Right ventricle myocardium inferior (tissue), 1 donor: ENCODE data around the gene USP31. TPM values are rescaled to one million over a fixed set of nuclear protein-coding genes. Genes with fewer than 3 reads are reported as not detected.
"Not testable (repeated sequence)": the region's sequence is repeated elsewhere in the genome, so short reads cannot be mapped to it uniquely, and the experiment has no call there.

ENCODE experiments used
- ATAC-seq: fragments of 200-7000 bp; cut with Tn5 transposase; one replicate; pipeline ENCODE4 v1.9.1; 2020; ENCODE audit warnings: mild to moderate bottlenecking, moderate library complexity
- DNase-seq: peaks from one replicate; pipeline ENCODE4 v3.0.0; 2021; ENCODE audit errors: missing footprints
- intact Hi-C: fragments of 100-400 bp; cut with DNase I; formaldehyde crosslinking; loops from one replicate; pipeline ENCODE4 v1.11.0; 2022
- total RNA-seq: library from RNA; stranded (reverse); fragmentation: NEBNext Ultra II Directional; extraction: Animal tissue kit (Norgen Biotek cat#: 25700); gene quantifications from one replicate; pipeline ENCODE4 v1.2.1, GENCODE V29; 2021
- donor health status: DM: no; HTN: yes; CAD: no; lungs with severe emphysema.

Gene USP31
- total RNA-seq, 1 donor from 2014 or later: 26.8 TPM

DNA sequence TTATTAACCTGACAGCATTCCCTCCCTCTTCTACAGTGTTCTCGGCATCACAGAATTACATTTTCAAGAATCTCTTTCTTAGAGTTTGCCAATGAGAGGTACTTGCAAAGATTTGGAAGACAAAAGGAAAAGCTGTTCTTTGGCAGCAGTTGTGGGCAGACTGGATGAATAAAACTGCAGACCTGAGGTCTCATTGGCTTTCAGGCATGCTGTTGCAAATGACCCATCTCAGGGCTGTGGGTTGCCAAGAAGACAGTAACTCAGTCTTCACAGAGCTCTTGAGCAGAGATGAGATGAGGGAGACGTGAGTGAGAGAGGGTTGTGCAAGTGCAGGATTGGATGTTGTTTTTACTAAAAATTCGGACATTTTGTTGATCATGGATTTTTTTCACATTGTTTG, 11.3 kb upstream of the USP31 start:
- ATAC-seq (no peak), DNase-seq (no peak)
- intact Hi-C loops: no loop called here

DNA sequence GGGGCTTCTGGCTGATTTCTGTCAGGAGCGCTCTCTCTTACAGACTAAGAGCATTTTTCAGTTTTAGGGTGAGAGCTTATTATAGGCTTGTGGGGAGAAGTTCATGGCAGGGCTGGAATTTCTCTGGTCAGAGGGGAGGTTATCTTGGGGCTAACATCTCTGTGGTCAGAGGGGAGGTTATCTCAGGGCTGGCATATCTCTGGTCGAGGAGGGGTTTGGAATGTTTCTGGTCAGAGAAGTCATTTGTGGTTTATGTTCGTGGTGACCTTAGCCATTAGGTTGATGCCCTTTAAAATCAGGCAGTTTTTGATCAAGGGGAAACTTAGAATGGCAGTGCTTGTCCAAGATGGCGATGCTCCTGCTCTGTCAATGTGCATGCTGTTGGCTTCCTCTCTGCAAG, 10.8 kb upstream of the USP31 start:
- ATAC-seq (no peak), DNase-seq (no peak)
- intact Hi-C loops: no loop called here

DNA sequence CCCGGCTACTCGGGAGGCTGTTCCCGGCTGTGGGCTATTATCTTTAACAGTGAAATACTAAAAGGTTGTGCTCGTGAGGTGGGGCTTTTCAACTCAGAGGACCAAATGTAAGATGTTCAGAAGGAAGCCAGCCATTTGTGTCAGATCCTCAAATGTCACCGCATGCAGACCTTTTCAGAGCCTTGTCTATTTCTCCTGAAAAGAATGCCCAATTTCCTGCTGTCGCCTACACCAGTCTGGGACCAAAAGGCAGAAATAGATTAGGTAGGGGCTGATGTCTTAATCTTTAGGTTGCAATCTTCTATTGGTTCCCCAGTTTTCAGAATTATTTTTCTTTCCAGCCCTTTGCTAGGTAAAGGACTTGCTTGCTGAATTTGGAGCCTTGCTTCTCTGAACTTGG, 8.9 kb upstream of the USP31 start:
- no peak for ATAC-seq
- DNase-seq: no peak
- intact Hi-C loops: loop anchor here (10.0 kb wide), 1 partner anchor 263 kb away; no protein-coding TSS in a partner anchor

DNA sequence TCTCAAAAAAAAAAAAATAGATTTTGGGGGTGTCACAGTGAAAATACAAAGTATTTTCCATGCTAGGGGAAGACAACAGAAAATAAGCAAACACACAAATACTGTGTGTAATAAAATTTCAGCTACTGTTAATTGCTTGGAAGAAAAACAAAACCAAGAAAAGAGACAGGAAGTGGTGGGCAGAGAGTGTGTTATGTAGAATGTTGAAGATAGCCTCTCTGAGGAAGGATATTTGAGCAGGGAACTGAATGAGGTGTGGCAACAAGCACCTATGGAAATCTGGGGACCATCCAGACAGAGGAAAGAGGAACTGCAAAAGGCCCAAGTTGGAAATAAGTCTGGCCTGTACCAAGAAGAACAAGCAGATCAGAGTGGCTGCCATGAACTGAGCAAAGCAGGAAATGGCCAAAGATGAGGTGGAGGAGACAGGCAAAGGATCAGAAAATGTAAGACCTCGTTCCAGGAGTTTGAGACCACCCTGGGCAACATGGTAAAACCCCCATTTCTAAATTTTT, 7.8 kb upstream of the USP31 start:
- DNase-seq (no peak), ATAC-seq (no peak)
- intact Hi-C loops: loop anchor here (10.0 kb wide), 1 partner anchor 262 kb away; no protein-coding TSS in a partner anchor

DNA sequence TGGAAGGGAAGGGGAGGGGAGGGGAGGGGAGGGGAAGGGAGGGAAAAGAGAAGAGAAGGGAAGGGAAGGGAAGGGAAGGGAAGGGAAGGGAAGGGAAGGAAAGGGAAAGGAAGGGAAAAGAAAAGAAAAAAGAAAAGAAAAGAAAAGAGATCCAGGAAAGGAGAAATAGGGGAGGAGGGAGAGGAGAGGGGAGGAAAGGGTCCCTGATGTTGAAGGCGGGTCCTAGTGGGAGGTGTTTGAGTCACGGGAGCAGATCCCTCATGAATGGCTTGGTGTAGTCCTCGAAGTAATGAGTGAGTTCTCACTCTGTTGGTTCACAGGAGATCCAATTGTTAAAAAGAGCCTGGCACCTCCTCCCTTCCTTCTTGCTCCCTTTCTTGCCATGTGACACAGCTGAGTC, 6.9 kb upstream of the USP31 start:
- no peak for ATAC-seq
- no peak for DNase-seq
- intact Hi-C loops: loop anchor here (10.0 kb wide), 1 partner anchor 261 kb away; no protein-coding TSS in a partner anchor

DNA sequence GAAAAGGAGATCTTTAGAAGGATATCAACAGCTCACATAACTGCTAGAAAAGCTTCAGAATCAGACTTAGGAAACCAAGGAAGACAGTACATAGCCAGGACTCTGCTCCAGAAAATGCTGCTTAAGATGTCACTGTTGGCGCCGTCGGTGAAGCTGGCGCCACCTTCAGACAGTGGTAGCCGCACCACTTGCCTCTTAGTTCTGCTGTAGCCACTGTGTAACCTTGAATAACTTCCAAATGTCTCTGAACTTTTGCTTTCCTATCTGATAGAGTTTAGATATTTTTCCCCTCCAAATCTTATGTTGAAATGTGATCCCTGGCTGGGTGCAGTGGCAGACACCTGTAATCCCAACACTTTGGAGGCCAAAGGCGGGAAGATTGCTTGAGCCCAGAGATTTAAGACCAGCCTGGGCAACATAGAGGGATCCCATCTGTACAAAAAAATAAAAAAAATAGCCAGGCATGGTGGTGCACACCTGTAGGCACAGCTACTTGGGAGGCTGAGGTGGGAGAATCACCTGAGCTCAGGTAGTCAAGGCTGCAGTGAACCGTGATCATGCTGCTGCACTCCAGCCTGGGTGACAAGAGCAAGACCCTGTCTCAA, 6.3 kb upstream of the USP31 start:
- intact Hi-C loops: loop anchor here (10.0 kb wide), 1 partner anchor 261 kb away; no protein-coding TSS in a partner anchor
- ATAC-seq (no peak), DNase-seq (no peak)

DNA sequence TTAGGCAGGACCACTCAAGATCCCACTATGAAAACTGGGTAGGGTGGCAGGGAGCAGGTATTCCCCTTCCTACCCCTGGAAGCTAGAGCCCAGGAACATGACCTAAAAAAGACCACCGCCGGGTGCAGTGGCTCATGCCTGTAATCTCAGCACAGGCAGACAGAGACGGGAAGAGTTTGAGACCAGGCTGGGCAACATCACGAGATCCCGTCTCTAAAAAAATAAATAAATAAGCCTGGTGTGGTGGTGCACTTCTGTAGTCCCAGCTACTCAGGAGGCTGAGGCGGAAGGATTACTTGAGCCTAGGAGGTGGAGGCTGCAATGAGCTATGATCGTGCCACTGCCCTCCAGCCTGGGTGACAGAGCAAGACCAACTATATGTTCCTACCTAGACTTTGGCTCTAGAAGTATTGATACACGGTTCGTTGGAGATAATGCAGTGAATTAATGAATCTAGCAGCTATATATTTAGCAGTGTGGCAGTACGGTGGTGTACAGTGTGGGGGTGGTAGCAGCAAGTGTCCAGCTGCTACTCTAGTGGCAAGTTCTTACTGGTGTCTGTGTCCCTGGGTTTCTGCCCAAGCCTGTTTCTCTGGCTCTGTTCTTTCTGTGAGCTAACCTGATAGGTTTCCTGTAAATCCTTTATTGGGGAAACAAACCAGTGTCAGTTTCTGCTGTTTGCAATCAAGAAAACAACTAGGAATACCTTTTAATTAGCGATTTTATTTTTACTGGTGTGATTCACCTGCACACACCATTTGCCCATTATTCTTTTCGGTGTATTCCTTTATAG, 3.3 kb upstream of the USP31 start:
- intact Hi-C loops: loop anchor here (10.0 kb wide), 1 partner anchor 258 kb away; no protein-coding TSS in a partner anchor
- ATAC-seq: no peak

DNA sequence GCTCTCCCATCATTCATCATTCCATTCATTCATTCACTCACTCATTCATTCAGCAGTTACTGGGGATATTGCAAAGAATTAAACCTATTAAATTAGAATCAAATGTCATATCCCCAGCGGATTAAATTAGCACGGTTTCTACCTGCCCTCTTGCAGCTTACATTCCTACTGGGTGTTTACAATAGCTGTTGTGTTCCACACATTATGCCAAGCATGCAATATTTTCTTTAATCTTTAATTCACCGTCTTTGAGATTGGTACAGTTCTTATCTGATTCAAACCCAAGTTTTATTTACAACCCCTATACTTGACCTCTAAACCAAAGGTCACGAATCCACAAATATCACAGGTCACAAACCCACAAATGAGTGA, 727 bp upstream of the USP31 start:
- intact Hi-C loops: loop anchor here (2.0 to 10.0 kb wide), 3 partner anchors 43 to 255 kb away; no protein-coding TSS in a partner anchor
- DNase-seq (no peak), ATAC-seq (no peak)

More for the DNA sequence above, 3.3 kb upstream of the USP31 start:
- DNase-seq: no peak

DNA sequence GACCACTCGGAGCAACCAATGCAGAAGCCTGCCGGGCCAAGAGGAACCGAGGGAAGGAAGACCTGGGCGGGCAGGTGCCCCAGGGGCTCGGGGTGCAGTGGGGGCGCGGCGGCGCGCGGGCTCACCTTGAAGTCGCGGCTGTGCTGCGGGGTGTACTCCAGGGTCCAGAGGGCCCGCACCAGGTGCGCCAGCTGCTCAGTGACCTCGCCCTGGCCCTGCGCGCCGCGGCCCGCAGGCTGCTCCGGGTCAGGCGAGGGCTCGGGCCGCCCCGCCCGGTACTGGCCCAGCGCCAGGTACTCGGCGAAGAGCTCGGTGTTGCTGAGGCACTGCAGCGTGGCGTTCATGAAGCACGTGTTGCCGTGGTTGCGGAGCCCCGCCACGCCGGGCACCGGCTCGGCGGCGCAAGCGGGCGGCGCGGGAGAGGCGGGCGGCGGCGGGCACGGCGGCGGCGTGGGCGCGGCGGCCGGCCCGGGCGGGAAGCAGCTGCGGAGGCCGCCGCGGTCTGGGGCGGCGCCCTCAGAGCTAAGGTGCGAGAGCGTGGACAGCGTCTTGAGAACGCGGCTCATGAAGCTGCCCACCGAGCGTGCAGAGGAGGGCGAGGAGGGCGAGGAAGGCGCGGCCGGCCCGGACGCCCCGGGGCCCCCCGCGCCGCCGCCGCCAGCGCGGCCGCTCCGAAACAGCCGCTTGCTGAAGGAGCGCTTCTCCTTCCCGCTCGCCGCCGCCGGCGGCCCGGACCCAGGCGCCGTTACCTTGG, 562 bp downstream of the USP31 start:
- ATAC-seq (peak; percentile 69), DNase-seq (peak; percentile 87)

DNA sequence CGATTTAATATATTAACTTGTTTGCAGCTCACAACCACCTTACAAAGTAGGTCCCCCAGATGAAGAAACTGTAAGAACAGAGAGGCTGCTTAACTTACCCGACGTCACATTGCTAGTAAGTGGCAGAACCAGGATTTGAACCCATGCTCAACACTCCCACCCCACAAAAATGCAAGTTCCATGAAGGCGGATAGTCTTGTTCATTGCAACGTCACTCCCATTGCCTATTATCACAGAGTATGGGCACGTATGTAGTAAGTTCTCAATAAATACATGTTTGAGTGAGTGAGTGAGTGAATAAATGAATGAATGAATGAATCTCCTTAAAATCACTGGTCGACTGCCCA, 1.1 kb downstream of the USP31 start:
- intact Hi-C loops: loop anchor here (2.0 to 5.0 kb wide), 2 partner anchors 41 to 75 kb away; no protein-coding TSS in a partner anchor
- no peak for DNase-seq
- ATAC-seq: no peak

More for the DNA sequence above, 562 bp downstream of the USP31 start:
- intact Hi-C loops: loop anchor here (2.0 to 5.0 kb wide), 2 partner anchors 41 to 76 kb away; no protein-coding TSS in a partner anchor

DNA sequence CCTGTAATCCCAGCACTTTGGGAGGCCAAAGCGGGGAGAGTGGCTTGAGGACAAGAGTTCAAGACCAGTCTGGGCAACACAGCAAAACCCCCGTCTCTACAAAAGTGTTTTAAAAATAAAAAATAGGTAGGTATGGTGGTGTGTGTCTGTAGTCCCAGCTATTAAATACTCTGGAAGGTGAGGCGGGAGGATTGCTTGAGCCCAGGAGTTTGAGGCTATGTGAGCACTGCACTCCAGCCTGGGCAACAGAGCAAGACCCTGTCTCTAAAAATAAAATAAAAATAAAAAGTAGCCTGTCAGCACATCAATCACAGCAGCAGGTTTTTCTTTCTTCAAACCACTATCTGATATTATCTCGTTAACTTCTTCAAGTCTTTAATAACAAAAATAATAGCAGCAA, 1.6 kb downstream of the USP31 start:
- no peak for DNase-seq
- ATAC-seq: no peak
- intact Hi-C loops: loop anchor here (2.0 to 5.0 kb wide), 2 partner anchors 40 to 75 kb away; no protein-coding TSS in a partner anchor

DNA sequence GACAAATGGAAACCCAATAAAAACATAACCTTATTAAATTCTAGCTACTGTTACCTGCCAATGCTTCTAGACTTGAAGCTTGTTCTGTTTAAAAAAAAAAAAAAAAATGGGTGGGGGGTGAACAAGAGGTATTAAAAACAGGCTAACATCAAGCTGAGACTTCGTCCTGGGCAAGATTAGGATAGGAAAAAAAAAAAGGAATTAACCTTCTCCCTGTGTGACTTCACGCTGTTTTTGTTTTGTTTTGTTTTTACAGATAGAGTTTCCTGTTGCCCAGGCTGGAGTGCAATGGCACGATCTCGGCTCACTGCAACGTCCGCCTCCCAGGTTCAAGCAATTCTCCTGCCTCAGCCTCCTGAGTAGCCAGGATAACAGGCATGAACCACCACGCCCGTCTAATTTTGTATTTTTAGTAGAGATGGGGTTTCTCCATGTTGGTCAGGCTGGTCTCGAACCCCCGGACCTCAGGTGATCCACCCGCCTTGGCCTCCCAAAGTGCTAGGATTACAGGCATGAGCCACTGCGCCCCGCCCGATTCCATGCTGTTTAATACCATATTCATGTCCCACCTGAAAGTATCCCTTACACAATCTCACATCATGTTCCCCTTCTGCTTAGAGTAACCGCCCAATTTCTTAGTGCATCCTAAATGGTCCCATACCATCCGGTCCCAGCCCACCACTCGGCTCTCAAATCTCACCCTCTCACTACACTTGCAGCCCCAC, 2.2 kb downstream of the USP31 start:
- intact Hi-C loops: loop anchor here (5.0 kb wide), 1 partner anchor 40 kb away; no protein-coding TSS in a partner anchor
- ATAC-seq (no peak), DNase-seq (no peak)

DNA sequence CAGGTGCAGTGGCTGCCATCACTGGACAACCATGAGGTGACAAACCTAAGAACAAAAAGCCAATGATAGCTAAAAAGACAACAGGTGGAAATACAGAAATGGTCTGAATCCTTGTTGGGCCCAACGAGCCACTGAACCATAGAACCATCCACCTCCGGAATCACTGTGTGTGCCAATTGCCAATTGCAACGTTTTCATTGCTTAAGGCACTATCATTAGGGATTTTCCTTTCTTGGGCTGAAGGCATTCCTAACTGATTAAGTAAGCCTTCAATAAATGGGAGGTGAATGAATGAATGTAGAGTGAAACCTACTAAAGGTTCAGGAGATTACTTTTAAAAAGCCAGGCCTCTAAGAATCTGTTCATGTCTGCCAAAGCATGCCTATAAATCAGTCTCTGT, 3.6 kb downstream of the USP31 start:
- intact Hi-C loops: loop anchor here (5.0 kb wide), 1 partner anchor 38 kb away; no protein-coding TSS in a partner anchor
- ATAC-seq: no peak
- no peak for DNase-seq

DNA sequence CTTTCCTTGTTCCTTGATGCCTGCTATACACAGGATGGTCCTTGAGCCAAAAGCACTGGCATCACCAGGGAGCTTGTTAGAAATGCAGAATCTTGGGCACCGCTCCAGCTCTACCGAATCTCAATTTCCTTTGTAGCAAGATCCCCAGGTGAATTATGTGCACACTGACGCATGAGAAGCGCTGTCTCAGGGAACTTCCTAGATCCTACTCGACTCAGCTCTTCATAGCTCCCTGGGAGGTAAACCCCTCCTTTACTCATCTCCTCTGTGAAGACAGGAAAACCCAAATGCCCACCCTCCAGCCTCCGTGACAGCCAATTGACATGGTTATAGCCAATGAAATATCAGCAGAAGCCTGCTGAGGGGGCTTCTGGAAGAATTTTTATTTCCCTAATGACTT, 4.1 kb downstream of the USP31 start:
- DNase-seq (no peak), ATAC-seq (no peak)
- intact Hi-C loops: loop anchor here (5.0 kb wide), 1 partner anchor 38 kb away; no protein-coding TSS in a partner anchor

DNA sequence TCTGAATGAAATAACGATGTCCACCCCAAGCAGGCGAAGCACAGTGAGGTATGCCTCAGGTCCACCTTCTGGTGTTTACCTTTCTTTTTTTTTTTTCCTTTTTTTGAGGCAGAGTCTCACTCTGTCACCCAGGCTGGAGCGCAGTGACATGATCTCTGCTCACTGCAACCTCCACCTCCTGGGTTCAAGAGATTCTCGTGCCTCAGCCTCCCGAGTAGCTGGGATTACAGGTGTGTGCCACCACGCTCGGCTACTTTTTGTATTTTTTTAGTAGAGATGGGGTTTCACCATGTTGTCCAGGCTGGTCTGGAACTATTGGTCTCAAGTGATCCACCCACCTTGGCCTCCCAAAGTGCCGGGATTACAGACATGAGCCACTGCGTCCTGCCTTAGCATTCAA, 4.9 kb downstream of the USP31 start:
- DNase-seq, ATAC-seq, intact Hi-C loops: not testable (repeated sequence)

DNA sequence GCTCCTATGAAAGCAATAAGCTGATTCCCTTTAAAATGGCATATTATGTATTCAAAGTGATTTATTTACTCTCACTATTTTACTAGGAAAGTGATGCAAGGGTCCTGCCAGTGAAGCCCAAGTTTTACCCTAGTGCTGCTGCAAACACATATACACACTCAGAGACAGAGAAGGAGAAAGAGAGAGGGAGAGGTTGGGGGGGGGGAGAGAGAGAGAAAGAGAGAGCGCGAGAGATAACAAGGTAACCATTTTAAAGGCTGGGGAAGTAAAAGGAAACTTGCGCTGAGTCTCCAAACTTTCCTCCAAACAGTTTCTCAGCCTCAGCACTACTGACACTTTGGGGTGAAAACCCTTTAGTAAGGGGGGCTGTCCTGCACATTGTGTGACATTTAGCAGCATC, 5.9 kb downstream of the USP31 start:
- ATAC-seq: no peak
- DNase-seq: no peak
- intact Hi-C loops: no loop called here

DNA sequence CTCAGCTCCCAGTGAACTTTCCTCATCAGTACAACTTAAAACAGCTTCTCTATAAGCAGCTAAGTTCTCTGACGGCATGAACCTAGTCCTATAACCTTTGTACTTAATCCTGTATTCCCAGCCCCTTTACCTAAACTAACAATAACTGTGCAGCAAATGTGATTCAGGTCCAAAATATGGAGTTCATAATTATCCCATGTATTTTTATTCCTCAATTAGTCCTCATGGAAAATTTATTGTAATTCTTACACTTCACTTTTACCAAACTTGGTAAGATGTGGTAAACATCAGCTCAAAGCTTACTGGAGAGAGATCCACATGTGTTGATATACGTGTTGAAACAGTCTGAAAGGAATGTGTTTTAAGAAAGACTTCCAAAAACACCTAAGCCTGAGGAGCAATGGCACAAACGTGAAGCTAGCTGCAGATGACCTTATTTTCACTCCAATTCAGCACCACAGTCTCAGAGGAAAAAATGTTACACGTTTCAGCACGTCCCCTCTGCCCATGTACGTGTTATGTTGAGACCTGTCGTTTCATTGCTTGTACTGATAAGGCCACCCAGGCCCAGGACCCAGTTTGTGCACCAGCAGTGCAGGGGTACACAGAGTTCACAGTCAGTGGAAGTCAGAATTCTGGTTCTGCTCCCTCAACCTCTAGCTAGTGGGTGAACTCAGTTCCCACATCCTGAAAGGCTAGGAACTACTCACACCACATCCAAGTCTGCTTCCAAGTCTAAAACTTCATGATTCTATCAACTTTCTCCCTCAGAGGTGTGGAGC, 7.1 kb downstream of the USP31 start:
- ATAC-seq: peak; percentile 81
- intact Hi-C loops: no loop called here
- no peak for DNase-seq

DNA sequence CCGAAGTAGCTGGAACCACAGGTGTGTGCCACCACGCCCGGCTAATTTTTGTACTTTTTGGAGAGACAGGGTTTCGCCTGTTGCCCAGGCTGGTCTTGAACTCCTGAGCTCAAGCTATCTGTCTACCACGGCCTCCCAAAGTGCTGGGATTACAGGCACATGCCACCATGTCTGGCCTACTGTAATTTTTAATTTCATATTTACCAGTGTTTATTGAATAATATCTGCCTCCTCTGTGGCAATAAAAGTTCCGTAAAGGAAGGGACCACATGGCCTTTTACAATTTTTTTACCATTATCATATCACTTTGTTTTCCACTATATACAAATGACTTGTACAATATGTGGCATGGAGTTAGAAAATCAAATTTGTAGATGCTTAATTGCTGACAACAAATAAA, 7.8 kb downstream of the USP31 start:
- no peak for DNase-seq
- no peak for ATAC-seq
- intact Hi-C loops: no loop called here
